Measurements from ENCODE around the gene FBXW7.

GRCh38 chr4:152316969-152317368, 218.9 kb downstream of the FBXW7 start:
- TF ChIP-seq EP300 (IDR thresholded peaks at IDR 0.05) (no peak), CTCF (IDR thresholded peaks at IDR 0.05) (no peak)

Measured in sigmoid colon (tissue), 4 donors.